Glomerular endothelial cell (primary cell): ENCODE data around the gene ATP6V1B1. TPM values are rescaled to one million over a fixed set of nuclear protein-coding genes. Genes with fewer than 3 reads are reported as not detected.
A peak's percentile ranks its signal among the peaks of the same experiment; 100 is the strongest.

Experiments used
- DNase-seq: peaks from one replicate; pipeline ENCODE4 v3.0.0-alpha.2; 2011; ENCODE audit warnings: low read depth, low spot score; ENCODE audit errors: extremely low read depth
- total RNA-seq: library from RNA; depleted of rRNA; stranded (reverse); fragments of >200 nt; gene quantifications from 2 replicates; pipeline ENCODE4 v1.2.3, GENCODE V29; 2015

ATP6V1B1 gene
- total RNA-seq, 1 donor from 2014 or later, result not detected

DNA sequence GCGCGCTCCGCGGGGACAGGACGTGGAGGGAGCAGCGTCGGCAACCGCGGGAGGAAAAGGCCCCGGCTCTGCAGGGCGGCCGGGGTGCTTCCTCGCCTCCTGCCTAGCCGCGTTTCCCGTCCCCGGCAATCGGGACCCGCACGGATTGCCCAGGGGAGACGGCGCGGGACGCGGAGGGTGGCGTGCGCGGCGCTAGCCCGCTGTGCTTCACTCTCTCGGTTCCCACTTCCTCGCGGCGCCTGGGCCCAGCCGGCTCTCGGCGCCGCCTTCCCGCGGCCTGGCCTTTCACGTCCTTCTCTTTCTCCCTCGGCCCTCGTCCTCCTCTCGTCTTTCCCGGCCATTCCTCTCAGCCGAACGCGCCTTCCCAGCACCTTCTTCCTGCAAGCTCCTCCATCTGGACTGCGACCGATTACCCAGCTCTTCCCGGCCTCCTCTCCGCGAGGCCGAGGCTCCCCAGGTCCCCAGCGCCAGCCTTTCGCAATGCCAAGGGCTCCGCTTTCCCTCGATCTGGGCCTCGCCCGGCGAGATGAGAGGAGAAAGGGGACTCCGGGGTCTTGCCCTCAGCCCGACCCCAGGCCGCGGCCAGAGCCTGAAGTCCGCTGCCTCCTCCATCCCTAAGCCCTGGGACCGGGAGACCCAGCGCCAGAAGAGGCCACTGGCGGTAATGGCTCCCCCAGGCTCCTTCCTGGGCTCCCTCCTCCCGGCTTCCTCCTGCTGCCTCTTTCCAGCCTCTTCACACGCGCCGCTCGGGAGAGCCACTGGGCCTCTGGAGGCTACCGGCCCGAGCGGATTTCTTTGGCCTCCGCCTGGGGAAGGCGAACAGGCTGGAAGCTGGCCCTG lies 34.3 kb upstream of the ATP6V1B1 start:
- DNase-seq, result no peak

DNA sequence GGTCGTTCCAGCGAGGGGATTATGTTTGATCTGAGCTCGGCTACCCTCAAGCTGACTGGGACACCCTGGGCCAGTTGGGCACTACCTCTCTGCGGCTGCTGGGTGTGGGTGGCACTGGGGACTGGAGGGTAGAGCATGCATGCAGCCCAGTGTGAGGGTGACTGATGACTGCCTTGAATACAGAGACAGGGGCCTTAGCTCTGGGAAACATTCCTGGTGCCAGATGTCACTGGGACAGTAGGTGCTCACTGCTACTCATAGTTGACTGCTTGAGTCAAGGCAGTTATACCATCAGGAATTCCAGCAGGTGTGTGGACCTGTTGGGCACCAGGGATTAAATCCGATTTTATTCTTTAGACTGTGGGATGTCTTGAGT lies 33.6 kb upstream of the ATP6V1B1 start:
- no peak for DNase-seq

DNA sequence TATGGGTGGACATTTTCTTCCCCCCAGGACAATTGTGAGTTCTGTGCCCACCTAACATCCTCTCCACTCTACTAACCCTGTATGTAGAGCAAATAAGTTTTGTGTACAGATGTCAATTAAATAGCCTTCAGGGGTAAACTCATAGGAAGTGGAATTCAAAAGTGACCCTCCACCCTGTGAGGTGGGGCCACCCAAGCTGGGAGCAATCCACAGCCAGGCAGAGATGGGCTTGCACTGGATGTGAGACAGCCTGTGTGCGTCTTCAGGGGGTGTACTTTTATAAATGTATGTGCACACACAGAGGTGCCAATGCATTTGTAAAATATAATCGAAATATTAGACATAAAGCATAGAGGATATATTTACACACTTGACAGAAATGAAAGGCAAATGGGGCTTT lies 33.1 kb upstream of the ATP6V1B1 start:
- DNase-seq, result no peak

DNA sequence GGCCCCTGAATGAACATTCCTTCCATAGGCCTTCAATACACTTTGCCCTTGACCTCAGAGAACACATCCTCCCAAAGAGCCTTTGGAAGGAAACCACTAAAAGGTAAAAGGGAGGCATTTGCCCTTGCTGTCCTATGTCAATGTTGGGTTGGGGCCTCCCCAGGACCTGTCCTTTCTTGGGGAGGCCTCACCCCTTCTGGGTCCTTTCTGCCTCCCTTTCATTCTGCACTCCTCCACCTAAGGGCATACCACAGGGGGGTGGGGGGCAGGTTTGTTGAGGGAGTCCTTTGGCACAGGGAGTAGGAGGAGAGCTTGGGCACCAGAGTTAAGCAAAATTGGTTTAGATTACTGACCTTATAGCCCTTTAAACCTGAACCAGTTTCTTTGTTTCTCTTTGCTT lies 32.5 kb upstream of the ATP6V1B1 start:
- no peak for DNase-seq

DNA sequence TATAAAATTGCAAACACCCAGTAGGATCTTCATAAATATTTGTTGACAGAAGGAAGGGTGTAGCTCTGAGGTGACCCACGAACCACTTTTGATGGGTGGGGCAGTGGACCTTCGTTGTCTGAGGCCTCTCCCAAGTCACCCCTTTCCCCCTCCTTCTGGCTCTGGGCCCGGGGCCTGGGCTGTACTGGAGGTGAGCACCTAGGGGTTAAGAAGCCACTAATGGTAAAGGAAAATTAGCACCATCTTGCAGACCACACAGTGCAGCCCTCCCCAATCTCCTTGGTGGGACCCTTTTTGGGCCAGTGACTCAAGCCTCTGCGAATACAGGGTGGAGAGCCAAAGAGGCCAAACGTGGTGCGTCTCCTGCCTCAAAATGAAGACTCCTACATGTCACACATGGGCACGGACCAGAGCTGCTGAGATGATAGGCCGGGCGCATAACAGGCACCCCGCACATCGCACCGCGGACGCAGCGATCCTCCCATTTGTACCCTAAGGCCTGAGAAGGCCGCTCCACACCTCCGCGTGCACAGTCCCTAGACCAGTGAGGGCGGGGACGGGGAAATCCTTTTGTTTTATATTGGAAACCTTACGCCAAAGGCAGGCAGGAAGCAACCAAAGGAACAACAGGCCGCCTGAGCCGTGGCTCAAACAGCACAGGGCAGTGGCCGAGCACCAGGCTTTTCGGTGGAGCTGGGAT lies 31.9 kb upstream of the ATP6V1B1 start:
- no peak for DNase-seq

DNA sequence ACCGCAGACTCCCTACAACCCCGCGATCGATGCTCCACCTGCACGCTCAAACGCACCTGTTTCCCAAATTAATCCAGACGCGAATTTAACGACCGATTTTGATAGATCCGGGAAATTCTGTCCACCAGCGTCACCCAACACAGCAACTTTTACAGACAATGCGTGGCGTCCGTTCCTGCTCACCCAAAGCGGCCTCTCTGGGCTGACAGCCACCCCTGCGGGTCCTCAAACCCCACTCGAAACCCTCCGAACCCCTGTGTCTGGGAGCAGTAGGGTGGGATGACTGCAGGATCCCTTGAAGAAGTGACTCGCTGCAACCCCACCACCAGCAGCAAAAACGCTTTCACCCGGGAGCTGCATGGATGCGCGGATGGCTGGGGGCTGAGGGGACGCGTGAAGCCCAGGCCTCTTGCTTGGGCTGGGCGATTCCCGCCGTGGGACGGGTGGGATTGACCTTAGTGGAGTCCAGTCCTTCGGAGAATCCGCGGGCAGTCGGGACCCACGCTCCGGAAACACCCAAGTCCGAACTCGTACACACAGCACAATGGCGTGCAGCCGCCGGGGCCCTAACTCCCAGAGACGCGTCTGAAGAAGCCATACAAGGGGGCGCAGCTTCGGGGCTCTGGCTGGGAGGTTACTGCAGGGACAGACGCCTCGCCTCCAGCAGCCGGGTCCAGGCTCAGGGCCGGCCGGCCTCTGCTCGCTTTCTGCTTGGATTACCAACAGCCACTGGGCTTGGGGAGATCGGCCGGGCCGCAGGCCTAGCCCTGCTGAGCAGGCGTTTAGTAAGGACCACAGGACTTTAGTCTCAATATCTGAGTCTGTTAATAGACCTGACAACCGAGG lies 31.1 kb upstream of the ATP6V1B1 start:
- no peak for DNase-seq

DNA sequence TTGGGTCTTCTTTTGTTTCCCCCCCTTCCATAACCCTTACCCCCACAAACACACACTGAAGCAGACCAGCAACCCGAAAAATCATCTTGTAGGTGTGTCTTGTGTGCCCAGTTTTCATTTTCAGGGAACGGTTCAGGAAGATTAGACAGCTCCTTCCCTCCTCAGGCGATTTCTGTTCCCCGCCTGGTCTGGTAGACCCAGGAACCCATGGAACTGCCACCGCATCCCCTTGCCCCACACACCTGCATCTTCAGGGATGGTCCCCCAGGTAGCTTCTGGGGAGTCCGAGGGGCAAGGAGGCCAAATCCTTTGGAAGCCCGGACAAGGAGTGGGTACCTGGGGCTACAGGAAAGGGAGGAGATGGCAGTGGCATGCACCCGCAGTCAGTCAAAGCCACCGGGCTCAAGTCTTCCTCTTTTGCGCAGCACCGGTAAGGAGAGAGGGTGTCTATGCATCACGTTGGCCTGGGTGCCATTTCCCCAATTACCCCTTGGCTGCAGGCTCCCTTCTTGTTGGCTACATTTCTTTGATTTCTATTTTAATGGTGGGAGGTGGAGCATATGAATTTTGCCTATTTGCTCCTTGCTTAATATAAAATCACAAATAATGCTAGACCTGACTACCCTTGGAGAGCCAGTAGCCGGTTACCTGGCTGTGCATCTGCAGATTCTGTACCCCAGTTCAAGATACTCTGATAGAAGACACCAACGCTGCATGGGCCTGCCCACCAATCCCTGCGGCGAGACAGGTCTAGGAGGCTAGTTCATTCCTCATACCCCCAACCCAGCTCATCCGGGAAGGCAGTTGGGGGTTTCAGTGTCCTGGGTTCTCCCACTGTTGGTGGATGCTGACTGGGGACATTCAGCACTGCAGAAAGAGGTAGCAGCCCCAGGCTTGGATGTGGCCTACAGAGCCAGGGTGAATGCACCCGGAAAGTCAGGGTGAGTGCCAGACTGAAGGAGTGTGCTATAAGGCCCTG lies 30.0 kb upstream of the ATP6V1B1 start:
- DNase-seq, result no peak

DNA sequence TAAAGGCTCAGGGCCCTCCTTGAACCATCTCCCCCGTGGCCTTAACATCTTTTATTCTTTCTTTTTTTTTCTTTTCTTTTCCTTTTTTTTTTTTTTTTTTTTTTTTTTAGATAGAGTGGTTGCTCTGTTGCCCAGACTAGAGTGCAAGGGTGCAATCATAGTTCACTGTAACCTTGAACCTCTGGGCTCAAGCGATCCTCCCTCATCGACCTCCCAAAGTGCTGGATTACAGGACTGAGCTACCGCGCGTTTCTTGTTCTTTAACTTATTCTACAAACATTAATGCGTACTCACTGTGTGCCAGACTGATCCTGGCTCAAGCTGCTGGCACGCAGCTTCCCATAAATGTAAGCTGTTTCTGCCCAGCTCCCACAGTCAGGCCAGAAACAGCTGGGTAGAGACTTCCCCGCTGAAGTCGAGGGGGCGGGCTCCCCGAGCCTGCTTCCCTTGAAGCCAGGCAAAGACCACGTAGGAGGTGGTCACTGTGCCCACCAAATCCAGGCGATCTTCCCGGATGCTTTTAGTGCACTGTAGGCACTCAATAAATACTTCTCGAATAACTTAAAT lies 29.2 kb upstream of the ATP6V1B1 start:
- DNase-seq, result no peak

DNA sequence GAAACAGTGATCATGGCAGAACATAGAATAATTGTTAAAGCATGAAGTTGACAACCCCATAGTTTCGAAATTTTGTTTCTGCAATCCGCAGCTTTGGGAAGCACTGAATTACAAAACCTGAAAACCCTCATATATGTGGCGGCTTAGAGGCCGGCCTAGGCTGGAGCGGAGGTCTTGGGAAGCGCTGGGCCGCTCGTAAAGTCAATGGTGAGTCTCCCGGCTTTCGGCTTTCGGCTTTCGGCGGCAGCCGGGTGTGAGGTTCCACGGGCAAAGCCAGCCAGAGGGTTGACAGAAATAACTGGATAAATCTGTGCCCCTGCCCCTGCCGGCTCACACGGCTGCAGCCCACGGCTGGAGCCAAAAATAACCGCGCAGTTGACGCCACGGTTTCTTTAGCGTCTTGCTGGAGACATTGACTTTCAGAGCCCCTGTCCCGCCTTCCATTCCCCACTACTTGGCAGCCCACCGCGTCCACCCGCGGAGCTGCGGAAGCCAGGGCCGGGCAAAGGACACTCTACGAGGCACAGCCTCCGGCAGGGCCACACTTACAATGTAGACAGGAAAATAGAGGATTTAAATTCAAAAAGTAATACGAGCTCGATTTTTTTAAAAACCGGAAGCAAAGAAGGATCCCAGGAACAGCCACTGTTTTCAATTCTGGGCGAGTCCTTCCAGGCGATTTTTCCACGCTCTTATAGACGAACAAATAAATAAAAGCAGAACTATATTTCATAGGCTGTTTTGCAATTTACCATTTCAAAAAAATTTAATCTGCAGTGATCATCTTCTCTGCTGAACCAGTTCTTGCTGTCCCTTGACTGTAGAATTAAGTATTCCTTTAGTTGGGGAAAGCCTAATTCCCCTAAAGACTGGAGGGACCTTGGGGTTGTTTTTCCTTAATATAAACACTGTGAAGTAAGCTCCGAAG lies 28.3 kb upstream of the ATP6V1B1 start:
- no peak for DNase-seq

DNA sequence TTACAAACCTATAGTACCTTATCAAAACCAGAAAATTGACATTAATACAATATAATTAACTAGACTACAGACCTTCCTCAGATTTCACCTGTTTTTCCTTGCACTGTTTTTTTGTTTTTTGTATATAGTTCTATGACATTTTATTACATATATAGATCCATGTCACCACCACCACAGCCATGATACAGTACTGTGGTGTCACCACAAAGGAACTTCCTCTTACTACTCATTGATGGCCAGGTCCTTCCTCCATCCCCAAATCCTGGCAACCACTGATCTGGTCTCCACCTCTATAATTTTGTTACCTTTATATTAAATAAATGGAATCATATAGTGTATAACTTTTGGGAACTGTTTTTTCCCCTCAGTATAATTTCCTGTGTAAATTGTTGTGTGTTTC lies 19.4 kb upstream of the ATP6V1B1 start:
- no peak for DNase-seq

DNA sequence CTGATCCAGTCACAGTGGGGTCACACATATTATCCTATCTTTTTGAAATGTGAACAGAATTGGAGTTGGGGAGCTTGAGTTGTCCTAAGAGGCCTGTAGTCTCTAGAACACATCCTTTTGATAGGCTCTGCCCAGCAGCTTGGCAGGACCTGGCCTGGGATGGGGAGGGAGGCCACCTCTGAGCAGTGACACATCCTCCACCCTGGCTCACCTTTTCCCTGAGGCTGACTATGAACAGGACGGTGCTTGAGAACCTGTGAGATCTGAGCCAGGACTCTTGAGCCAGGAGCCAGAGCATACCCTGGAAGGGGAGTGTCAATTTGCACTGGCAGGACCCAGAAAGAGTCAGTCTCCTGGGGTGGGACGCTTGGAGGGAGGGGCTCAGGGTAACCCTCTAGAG lies 17.7 kb upstream of the ATP6V1B1 start:
- DNase-seq, result no peak

DNA sequence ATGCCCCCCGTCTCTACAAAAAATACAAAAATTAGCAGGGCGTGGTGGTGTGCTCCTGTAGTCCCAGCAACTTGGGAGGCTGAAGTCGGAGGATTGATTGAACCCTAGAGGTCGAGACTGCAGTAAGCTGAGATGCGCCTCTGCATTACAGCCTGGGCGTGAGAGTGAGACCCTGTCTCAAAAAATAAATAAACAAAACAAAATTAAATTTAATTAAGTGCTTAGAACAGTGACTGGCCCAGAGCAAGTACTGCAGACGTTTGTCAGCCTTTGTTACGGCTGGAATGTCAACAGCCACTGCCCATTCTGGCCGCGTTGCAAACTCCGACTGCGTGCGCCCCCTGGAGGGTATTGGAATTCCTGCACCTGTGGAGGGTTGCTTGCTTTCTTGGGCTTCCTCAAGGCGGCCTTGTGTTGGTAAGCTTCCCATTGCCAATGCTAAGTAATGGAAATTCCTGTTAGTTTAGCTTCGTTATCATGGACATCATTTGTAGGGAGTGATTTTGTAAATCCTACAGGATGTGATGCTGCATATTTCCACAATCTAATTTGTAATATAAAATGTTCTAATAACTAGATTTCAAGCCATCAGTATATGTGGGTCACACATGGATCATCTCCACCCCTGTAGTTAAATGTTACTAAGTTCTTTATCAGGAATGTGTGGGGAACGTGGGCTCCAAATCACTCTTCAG lies 15.9 kb upstream of the ATP6V1B1 start:
- peak; percentile 66 for DNase-seq

DNA sequence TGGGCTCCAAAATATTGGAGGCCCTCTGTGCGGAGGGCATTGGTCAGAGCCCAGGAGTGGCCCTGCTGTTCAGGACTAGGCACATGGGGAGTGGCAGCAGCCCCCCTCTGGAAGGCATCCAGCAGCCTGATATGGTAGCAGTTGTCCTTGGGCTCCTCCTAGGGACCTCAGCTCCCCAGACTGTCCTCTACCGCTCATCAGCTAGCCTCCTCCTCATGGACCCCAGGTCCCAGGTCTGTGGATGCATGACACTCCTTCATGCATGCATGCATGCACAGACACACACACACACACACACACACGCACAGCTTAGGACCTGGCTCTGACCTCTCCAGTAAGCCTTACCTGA lies 15.4 kb upstream of the ATP6V1B1 start:
- no peak for DNase-seq

DNA sequence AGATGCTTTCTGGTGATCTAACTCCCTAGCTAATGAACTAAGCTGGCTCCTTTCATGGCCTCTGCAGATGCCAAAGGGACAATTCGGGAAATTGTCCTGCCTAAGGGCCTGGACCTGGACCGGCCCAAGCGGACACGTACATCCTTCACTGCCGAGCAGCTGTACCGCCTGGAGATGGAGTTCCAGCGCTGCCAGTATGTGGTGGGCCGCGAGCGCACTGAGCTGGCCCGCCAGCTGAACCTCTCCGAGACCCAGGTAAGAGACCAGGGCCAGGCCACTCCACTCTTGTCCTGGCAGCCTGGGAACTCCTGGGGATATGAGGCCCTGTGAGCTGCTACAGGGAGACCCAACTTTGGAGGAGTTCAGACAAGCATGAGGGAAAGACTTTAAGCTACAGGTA lies 14.7 kb upstream of the ATP6V1B1 start:
- DNase-seq, result no peak

DNA sequence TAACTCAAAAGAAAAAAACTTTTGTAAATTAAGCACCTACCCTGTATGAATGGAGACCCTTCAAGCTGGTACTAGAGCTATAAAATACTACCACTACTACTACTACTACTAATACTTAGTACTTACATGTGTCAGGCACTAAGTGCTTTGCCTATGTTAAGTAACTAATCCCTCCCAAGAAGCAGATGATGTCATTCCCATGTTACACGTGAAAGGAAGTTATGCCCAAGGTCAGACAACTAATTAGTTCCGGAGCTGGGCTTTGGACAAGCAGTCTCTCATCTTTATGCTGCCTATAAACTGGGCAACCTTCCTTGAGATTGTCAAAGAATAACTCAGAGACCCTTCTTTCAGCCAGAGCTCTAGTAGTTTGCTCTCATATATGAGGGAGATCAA lies 13.9 kb upstream of the ATP6V1B1 start:
- peak; percentile 48 for DNase-seq

DNA sequence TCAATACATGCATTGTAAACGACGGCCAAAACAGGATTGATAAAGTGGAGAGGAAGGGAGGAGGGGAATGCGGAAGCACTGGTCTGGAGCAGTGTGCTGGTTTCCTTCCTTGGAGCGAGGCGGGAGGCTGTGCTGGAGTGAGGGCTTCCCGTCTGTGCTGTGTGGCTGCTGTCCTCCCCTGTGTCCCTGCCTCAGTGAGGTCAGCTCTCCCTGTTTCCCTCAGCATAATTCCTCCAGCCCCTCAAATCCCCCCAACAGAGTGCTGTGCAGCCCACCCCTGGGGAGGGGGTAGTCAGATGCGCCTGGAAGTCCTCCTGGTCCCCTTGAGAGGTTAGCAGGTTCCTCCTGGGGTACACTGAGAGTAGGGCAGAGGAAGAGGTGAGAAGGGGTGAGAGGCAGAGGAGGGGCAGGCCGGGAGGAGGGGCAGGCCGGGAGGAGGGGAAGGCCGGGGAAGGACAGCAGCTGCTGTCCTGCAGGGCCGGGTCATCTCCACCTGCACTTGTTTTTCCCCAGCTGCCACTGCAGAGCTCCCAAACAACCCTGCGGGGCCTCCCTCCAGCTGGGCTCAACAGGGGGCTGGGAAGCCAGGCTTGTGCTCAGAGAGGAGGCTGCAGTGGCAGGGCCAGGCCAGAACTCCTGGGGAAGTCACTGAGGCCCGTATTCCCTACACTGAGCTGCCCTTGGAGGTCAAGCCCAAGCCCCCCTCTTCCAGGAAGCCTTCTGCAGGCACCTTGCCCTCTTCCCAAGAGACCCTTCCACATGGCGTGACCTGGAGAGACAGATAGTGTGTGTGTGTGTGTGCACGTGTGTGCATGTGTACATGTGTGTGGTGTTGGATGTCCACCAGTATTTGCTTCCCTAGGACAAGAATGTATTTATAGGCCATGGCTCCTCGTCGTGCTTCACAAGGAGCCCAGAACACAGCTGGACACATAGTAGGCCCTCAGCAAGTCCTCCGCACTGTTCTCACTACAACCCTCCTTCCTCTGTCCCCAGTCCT lies 13.2 kb upstream of the ATP6V1B1 start:
- no peak for DNase-seq

DNA sequence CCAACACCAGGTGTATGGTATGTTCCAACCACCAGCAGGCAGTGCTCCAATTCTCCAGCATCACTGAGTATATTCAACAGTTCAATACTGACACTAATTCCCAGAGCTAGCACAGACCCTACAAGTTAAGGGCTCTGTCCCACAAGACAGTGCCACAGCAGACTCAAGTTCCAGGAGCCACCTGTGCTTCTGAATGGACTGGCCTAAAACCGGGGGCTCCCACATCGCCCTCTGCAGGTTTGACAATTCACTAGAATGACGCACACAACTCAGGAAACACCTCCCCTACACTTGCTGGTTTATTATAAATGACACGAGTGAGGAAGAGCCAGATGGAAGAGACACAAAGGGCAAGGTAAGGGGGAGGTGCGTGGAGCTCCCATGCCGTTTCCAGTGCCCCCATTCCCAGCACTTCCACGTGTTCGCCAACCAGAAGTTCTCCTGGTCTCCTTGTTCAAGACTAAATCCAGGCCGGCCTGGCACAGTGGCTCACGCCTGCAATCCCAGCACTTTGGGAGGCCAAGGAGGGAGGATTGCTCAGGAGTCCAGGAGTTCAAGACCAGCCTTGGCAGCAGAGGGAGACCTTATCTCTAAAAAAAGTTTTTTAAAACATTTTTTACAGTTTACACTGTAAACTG lies 12.2 kb upstream of the ATP6V1B1 start:
- no peak for DNase-seq
